GM18526 (cell line): ENCODE results near the gene CYP4V2.

Experiments used
- POLR2A ChIP-seq: IDR thresholded peaks from 3 replicates; pipeline ENCODE4 v1.6.1; 2011; ENCODE audit not compliant: insufficient read length; ENCODE audit errors: extremely low read depth

Gene CYP4V2

DNA sequence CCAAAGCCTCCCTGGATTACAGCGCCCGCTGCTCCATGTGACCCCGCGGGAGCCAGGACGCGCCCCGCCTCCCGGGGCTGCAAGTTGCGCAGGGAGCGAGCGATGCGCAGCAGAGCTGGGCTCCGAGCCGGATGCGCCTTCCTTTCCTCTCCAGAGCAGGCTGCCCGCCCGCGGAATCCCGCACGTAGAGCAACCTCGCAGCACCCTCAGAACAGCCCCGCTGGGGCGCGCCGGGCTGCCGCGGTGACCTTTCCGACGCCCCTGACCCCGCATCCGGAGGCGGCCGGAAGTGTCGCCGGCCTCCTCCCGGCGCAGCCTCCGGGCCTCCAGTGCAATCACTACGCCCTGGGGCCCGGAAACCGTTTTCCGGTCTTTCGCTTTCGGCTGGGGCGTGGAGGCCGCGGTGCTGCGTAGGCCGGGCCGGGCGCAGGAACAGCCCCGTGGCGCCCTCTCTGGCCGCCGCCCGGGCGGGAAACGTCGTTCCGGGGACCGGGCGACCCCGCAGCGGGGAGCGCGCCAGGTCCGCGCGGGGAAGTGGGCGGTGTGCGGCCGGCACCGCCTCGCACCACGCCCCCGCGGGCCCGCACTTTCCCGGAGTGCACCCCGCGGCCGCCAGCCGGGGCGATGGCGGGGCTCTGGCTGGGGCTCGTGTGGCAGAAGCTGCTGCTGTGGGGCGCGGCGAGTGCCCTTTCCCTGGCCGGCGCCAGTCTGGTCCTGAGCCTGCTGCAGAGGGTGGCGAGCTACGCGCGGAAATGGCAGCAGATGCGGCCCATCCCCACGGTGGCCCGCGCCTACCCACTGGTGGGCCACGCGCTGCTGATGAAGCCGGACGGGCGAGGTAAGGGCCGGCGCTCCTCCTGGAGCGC lies at the start of gene CYP4V2:
Gene CYP4V2 (plus strand): TSS at position 368 of the 866 bp plus-strand sequence. CDS start 257 bp downstream, at position 625.
- TF ChIP-seq POLR2A = peak; percentile 53

DNA sequence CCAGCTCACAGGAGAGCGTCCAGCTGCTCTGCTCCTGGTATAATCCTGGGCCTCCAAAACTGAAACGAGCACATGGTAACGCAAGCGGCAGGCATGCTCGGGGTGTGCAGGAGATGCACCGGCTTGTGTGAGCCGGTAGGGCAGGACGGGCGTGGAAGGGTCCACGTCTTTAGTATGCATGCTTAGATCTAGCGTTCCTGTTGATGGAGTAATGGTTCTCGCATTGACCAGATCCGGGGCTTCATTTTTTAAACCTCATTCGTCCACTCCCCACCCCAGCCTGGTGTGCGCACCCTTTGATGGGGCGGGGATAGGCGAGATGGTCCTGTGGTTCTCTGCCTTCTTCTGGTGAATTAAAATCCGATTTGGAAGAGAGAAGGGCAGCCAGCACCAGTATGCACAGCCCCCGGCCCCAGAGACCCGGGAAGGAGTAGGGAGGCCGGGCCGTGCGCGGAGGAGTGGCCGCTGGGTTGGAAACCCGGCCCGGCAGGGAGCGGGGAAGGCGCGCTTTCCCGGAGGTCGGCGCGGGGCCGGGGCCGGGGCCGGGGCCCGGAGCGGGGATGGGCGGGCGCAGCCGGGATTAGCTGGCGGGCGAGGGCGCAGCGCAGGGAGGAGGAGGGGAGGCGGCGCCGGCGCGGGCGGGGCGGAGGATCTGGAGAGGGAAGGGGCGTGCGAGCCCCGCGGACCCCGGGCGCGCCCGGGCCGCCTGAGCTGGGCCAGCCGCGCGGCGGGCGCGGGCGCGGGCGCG lies 47.0 kb upstream of the CYP4V2 start:
- TF ChIP-seq POLR2A = no peak

- TF ChIP-seq POLR2A = peak; percentile 25
These were observed 46.3 kb upstream of the CYP4V2 start for GRCh38 chr4:186144946-186145569.

- TF ChIP-seq POLR2A = no peak
These were observed 44.9 kb upstream of the CYP4V2 start for GRCh38 chr4:186146458-186146857.

GRCh38 chr4:186148336-186148975 lies 42.9 kb upstream of the CYP4V2 start:
- TF ChIP-seq POLR2A = no peak

- no peak for TF ChIP-seq POLR2A
These were observed 41.5 kb upstream of the CYP4V2 start for GRCh38 chr4:186149872-186150271.

GRCh38 chr4:186150926-186151325 lies 40.4 kb upstream of the CYP4V2 start:
- no peak for TF ChIP-seq POLR2A

DNA sequence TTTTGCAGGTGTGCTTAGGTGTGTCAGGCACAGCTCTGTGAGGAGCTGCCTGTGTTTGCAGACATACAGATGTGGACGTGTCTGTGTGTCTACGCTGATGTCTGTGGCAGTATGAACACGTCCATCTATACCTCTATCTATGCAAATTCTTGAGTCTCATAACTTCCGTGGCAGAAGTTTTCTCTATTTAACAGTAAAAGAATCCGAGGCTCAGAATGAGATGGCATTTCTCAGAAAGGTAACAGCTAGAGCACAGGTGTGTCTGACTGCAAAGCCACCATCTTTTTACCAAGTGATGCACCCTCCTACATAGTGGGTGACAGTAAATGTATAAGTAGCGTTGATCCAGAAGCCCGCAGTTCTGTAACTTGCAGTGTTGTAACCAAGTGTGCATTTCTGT lies 39.9 kb upstream of the CYP4V2 start:
- no peak for TF ChIP-seq POLR2A

DNA sequence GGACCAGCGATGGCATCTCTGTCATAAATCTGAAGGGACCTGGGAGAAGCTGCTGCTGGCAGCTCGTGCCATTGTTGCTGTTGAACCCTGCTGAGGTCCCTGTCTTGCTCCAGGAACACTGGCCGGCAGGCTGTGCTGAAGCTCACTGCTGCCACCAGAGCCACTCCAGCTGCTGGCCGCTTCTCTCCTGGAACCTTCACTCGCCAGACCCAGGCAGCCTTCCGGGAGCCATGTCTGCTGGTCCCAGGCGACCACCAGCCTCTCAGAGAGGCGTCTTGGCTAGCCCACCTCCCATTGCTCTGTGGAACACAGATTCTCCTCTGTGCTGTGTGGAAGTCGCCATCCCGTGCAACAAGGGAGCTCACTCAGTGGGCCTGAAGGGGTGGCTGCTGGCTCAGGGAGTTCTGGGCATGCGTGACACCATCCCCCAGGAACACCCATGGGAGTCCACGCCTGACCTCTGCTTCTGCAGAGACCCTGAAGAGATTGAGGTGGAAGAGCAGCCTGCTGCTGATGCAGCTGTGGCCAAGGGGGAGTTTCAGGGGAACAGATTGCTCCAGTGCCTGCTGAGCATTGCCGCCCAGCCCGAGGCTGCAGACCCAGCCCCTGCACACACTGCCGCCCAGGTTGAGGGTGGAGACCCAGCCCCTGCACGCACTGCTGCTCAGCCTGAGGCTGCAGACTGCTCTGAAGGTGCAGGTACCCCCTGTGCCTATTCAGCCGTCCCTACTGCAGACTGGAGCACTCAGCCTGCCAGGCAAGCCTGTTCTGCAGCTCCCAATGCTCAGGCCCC lies 33.1 kb upstream of the CYP4V2 start:
- no peak for TF ChIP-seq POLR2A

DNA sequence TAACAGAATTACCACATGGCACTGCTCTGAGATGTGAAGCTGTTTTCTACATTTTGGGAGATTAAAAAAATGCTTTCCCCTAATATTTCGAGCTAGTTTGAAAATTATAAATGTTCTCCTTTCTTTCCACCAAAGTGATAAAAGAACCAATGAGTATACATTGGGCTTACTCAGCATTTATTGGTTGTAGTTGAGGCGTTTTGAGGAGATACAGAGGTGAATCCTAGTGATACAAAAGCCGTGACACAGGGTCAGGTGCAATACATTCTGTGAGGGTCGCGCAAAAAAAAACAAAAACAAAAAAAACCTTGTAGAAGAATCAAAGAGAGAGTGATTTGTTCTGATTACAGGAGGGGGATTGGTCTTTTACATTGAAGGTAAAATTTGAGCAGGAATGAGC lies 32.4 kb upstream of the CYP4V2 start:
- no peak for TF ChIP-seq POLR2A

GRCh38 chr4:186159613-186160012 lies 31.8 kb upstream of the CYP4V2 start:
- TF ChIP-seq POLR2A = no peak

GRCh38 chr4:186161138-186161537 lies 30.2 kb upstream of the CYP4V2 start:
- no peak for TF ChIP-seq POLR2A

- no peak for TF ChIP-seq POLR2A
These were observed 24.4 kb upstream of the CYP4V2 start for GRCh38 chr4:186166852-186167512.

- TF ChIP-seq POLR2A = no peak
These were observed 23.8 kb upstream of the CYP4V2 start for GRCh38 chr4:186167605-186168004.

DNA sequence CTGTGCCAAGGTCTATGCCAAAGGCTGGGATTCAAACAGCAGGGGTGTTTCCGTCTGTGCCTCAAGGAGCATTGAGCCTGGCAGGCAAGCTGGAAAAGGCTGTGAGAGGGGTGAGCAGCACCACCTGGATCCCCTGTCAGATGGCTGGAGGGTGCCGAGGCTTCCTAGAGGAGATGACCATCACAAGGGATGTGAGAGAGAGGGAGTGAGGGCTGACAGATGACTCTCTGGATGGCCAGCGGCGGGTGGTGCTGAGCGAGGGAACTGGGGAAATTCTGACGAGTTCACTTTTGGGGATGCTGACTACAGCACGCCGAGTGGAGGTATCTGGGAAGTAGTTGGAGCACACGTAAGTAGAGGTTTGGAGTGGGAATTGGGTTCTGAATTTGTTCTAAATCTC lies 22.6 kb upstream of the CYP4V2 start:
- TF ChIP-seq POLR2A = no peak
